Central memory CD8-positive, alpha-beta T cell (primary cell): ENCODE results near the gene WDR31.
"Not testable (repeated sequence)": the region's sequence is repeated elsewhere in the genome, so short reads cannot be mapped to it uniquely, and the experiment has no call there.

Experiments
- ATAC-seq: fragments of 150-1000 bp; cut with Tn5 transposase; replicated peaks from 2 replicates; pipeline ENCODE4 v1.10.0; 2022; ENCODE audit warnings: mild to moderate bottlenecking, moderate FRiP score, moderate number of reproducible peaks; ENCODE audit not compliant: poor library complexity, severe bottlenecking; ENCODE audit errors: extremely low read depth
- DNase-seq, 2 donors: peaks; one replicate each; pipeline ENCODE4 v3.0.0; 2021; ENCODE audit warnings: low spot score in 2 of 2
- H3K27ac Mint-ChIP-seq: one replicate; pipeline ENCODE4 v1.8.0; 2022; ENCODE audit warnings: low read depth, mild to moderate bottlenecking, moderate library complexity, mixed read lengths
- H3K27me3 Mint-ChIP-seq: one replicate; pipeline ENCODE4 v1.8.0; 2022; ENCODE audit warnings: mixed read lengths
- H3K36me3 Mint-ChIP-seq: one replicate; pipeline ENCODE4 v1.8.0; 2022; ENCODE audit warnings: mild to moderate bottlenecking, moderate library complexity, mixed read lengths; ENCODE audit not compliant: insufficient read depth
- H3K4me1 Mint-ChIP-seq: one replicate; pipeline ENCODE4 v1.8.0; 2022; ENCODE audit warnings: mixed read lengths
- H3K4me3 Mint-ChIP-seq: one replicate; pipeline ENCODE4 v1.8.0; 2022; ENCODE audit warnings: mild to moderate bottlenecking, moderate library complexity, mixed read lengths
- H3K9me3 Mint-ChIP-seq: one replicate; pipeline ENCODE4 v1.8.0; 2022; ENCODE audit warnings: mixed read lengths

WDR31 gene

GRCh38 chr9:113375057-113376023 is 35.3 kb upstream of the WDR31 start:
- no peak for DNase-seq
- ATAC-seq: no peak
- Mint-ChIP-seq H3K36me3 (peaks cover 13% of the 10 kb centered on the region), H3K27me3 (no peaks in the 10 kb centered on the region), H3K9me3 (no peaks in the 10 kb centered on the region), H3K4me1 (peaks cover 12% of the 10 kb centered on the region), H3K4me3 (peak overlapping the region; percentile 81), H3K27ac (no peak overlapping the region)

- H3K36me3 Mint-ChIP-seq: peaks cover 13% of the 10 kb centered on the region
- no peak overlapping the region for H3K27ac Mint-ChIP-seq
- no peaks in the 10 kb centered on the region for H3K9me3 Mint-ChIP-seq
- ATAC-seq (no peak), DNase-seq (no peak)
- H3K4me3 Mint-ChIP-seq: no peak overlapping the region
- no peaks in the 10 kb centered on the region for H3K27me3 Mint-ChIP-seq
- peaks cover 12% of the 10 kb centered on the region for H3K4me1 Mint-ChIP-seq
Observed at GRCh38 chr9:113373676-113374392, 33.8 kb upstream of the WDR31 start.

- Mint-ChIP-seq H3K36me3 (peaks cover 13% of the 10 kb centered on the region), H3K9me3 (no peaks in the 10 kb centered on the region), H3K27me3 (no peaks in the 10 kb centered on the region), H3K27ac (no peak overlapping the region), H3K4me3 (no peak overlapping the region), H3K4me1 (peaks cover 12% of the 10 kb centered on the region)
- DNase-seq: no peak
- no peak for ATAC-seq
Observed at GRCh38 chr9:113373256-113373655, 33.2 kb upstream of the WDR31 start.

GRCh38 chr9:113372059-113372458 is 32.0 kb upstream of the WDR31 start:
- Mint-ChIP-seq H3K4me3 (no peak overlapping the region), H3K36me3 (peaks cover 13% of the 10 kb centered on the region), H3K9me3 (no peaks in the 10 kb centered on the region), H3K4me1 (peaks cover 12% of the 10 kb centered on the region), H3K27ac (no peak overlapping the region), H3K27me3 (no peaks in the 10 kb centered on the region)
- DNase-seq (no peak), ATAC-seq (no peak)

GRCh38 chr9:113370806-113371325 is 30.8 kb upstream of the WDR31 start:
- Mint-ChIP-seq H3K27ac (no peak overlapping the region), H3K4me3 (no peak overlapping the region), H3K4me1 (peaks cover 12% of the 10 kb centered on the region), H3K27me3 (no peaks in the 10 kb centered on the region), H3K9me3 (no peaks in the 10 kb centered on the region), H3K36me3 (peaks cover 10% of the 10 kb centered on the region)
- no peak for DNase-seq
- no peak for ATAC-seq

GRCh38 chr9:113369855-113370140 is 29.7 kb upstream of the WDR31 start:
- Mint-ChIP-seq H3K4me3 (no peak overlapping the region), H3K36me3 (peaks cover 4% of the 10 kb centered on the region), H3K27ac (no peak overlapping the region), H3K27me3 (no peaks in the 10 kb centered on the region), H3K4me1 (peaks cover 1% of the 10 kb centered on the region), H3K9me3 (no peaks in the 10 kb centered on the region)
- no peak for ATAC-seq
- no peak for DNase-seq

GRCh38 chr9:113368982-113369854 is 29.1 kb upstream of the WDR31 start:
- ATAC-seq (no peak), DNase-seq (no peak)
- Mint-ChIP-seq H3K4me3 (no peak overlapping the region), H3K27me3 (no peaks in the 10 kb centered on the region), H3K27ac (no peak overlapping the region), H3K36me3 (peaks cover 4% of the 10 kb centered on the region), H3K9me3 (no peaks in the 10 kb centered on the region), H3K4me1 (no peaks in the 10 kb centered on the region)

GRCh38 chr9:113368348-113368981 is 28.4 kb upstream of the WDR31 start:
- no peaks in the 10 kb centered on the region for H3K27me3 Mint-ChIP-seq
- no peaks in the 10 kb centered on the region for H3K4me1 Mint-ChIP-seq
- no peak overlapping the region for H3K4me3 Mint-ChIP-seq
- DNase-seq (no peak), ATAC-seq (no peak)
- H3K9me3 Mint-ChIP-seq: no peaks in the 10 kb centered on the region
- H3K36me3 Mint-ChIP-seq: peaks cover 2% of the 10 kb centered on the region
- no peak overlapping the region for H3K27ac Mint-ChIP-seq

- DNase-seq, ATAC-seq, H3K4me1 Mint-ChIP-seq, H3K27ac Mint-ChIP-seq, H3K36me3 Mint-ChIP-seq, H3K27me3 Mint-ChIP-seq, H3K9me3 Mint-ChIP-seq, H3K4me3 Mint-ChIP-seq: not testable (repeated sequence)
Observed at GRCh38 chr9:113365652-113366051, 25.6 kb upstream of the WDR31 start.

- ATAC-seq: no peak
- H3K36me3 Mint-ChIP-seq: no peaks in the 10 kb centered on the region
- no peak overlapping the region for H3K4me3 Mint-ChIP-seq
- H3K27me3 Mint-ChIP-seq: no peaks in the 10 kb centered on the region
- DNase-seq: no peak
- no peaks in the 10 kb centered on the region for H3K4me1 Mint-ChIP-seq
- no peak overlapping the region for H3K27ac Mint-ChIP-seq
- H3K9me3 Mint-ChIP-seq: no peaks in the 10 kb centered on the region
Observed at GRCh38 chr9:113364951-113365350, 24.9 kb upstream of the WDR31 start.

GRCh38 chr9:113363336-113363735 is 23.3 kb upstream of the WDR31 start:
- Mint-ChIP-seq H3K27ac (no peak overlapping the region), H3K9me3 (no peaks in the 10 kb centered on the region), H3K27me3 (no peaks in the 10 kb centered on the region), H3K4me3 (no peak overlapping the region), H3K36me3 (no peaks in the 10 kb centered on the region), H3K4me1 (no peaks in the 10 kb centered on the region)
- DNase-seq: no peak
- ATAC-seq: no peak
